Activated CD8-positive, alpha-beta memory T cell treated with anti-CD3 and anti-CD28 coated beads for 24 hours (primary cell): Measurements from ENCODE around the gene PRKCZ.
"Not testable (repeated sequence)": the region's sequence is repeated elsewhere in the genome, so short reads cannot be mapped to it uniquely, and the experiment has no call there.

Experiments used
- DNase-seq: peaks from one replicate; pipeline ENCODE4 v3.0.0-alpha.2; 2020

Gene PRKCZ

DNA sequence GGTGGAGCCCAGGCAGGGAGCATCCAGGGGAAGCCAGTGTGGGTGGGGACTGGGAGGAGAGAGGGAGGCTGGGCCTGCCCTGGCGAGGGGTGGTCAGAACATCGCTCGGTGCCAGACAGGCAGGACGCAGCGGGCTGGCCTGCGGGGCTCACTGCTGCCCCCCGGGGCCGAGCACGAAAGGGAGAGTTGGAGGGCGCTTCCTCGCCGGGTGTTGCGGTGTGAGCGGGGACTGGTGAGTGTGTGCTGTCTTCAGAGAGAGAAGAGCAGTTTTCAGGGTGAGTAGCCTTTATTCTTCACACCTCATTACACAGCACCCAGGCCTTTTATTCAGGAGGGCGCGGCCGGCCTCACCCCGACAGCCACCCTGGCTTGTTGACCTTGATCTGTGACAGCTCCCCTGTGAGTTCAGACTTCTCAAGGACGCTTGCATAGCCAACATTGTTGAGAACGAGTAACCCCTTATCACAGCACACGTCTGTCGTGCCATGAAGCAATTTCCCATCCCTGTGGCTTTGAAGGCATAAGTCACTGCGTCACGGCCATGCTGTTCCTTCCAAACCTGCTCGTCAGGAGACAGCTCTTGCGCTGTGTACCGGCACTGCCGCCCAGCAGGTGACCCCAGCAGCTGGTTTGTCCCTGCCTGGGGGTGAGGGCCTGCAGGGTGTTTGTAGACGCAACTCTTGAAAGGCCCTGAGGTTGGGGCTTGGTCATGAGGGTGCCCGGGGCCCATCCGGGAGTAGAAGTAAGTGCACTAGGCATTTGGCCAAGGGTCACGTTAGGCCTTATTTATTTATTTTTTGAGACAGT lies 54.6 kb downstream of the PRKCZ start:
- no peak for DNase-seq

DNA sequence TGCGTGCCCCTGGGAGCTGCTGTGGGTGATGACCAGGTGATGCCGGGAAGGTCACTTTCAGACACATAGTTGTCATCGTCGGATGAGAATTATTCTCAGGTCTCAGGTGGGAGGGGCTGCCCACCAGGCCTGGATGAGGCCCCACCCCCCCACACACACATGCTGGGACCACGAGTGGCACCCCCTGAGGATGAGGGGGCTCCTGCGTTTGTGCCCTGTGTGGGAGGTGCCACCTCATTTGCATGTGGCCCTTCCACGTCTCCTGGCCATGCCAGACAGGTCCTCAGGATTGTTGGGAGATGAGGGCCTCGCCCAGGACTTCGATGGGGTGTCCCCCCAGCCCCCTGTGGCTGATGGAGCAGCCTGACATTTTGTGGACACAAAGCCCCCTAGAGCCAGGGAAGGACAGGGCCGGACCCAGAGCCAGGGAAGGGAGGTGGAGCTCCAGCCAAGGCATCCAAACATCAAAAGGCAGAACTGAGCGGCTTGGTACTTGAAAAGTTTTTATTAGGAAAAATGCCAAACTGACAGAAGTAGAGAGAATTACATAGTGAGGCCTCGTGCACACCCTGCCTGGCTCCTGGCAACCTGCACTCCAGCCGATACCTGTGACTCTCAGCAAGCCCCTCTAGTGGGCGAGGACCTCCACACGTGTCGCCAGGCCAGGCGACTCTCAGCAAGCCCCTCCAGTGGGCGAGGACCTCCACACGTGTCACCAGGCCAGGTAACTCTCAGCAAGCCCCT lies 55.7 kb downstream of the PRKCZ start:
- DNase-seq, result no peak

DNA sequence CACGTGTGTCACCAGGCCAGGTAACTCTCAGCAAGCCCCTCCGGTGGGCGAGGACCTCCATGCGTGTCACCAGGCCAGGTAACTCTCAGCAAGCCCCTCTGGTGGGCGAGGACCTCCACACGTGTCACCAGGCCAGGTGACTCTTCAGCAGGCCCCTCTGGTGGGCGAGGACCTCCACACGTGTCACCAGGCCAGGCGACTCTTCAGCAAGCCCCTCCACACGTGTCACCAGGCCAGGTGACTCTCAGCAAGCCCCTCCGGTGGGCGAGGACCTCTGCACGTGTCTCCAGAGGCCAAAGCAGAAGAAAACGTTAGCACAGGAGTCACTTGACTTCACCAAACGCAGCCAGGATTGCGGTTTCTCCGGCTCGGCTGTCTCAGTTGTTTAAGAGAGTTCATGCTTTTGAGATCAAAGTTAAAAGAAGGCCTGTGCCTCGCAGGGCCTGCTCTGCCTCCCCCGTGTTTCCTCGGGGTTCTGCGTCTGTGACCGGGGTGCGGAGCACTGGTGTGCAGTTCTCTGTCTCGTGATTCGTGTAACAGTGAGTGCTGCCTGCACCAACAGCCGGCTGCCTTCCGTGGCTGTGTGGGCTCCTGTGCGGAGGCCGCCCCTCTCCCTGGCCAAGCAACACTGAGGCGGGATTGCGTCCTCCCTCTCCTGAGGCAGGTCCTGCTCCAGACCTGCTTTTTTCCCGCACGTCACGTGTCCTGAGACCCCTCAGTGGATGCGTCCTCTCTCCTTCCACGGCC lies 56.6 kb downstream of the PRKCZ start:
- DNase-seq, result no peak

DNA sequence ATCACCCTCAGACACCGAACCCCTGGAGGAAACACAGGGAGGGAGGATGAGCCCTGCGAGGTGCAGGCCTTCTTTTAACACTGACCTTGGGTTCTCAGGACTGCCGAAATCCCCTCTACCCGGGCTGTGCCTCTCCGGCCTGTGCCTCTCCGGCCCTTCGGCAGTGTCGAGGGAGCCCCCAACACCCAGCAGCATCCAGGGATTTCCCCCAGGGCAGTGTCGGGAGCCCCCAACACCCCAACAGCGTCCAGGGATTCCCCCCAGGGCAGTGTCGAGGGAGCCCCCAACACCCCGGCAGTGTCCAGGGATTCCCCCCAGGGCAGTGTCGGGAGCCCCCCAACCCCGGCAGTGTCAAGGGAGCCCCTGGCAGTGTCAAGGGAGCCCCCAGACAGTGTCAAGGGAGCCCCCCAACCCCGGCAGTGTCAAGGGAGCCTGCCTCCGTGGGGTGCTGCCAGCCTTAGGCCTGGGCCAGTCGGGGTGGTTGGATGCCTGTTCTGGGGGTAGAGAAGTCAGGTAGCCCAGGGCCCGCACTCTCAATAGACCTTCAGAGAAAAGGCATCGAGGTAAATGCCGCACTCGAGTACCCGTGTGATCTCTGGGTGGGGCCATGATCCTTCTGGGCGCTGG lies 57.5 kb downstream of the PRKCZ start:
- no peak for DNase-seq

DNA sequence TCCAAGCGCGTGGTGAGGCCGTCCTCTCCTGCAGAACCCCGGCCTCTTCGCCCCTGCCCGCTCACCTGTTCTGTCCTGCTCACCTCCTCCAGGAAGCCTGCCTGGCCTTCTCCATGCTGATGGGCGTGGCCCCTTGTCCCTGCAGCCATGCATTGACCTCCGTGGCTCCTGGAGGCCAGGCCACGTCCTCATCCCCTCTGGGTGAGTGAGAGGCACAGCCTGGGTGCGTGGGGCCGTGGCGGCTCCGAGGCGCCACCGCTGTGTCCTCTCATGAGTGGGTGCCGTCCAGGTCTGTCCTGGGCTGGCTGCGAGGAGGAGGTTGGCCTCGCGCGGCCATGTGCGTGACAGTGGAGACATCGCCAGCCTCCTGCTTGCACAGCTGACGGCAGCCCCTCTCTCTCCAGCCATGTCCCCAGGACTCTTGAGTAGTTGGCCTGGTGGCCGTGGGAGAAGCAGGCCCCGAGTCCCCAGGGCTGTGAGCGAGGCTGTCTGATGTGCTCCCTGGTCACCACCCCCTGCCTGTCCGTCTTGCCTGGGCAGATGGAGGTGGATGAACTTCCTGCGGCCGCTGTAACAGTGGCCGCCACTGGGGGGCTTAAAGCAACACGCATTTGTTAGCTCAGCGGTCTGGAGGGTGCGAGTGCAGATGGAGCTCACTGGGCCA lies 58.1 kb downstream of the PRKCZ start:
- DNase-seq, result no peak

DNA sequence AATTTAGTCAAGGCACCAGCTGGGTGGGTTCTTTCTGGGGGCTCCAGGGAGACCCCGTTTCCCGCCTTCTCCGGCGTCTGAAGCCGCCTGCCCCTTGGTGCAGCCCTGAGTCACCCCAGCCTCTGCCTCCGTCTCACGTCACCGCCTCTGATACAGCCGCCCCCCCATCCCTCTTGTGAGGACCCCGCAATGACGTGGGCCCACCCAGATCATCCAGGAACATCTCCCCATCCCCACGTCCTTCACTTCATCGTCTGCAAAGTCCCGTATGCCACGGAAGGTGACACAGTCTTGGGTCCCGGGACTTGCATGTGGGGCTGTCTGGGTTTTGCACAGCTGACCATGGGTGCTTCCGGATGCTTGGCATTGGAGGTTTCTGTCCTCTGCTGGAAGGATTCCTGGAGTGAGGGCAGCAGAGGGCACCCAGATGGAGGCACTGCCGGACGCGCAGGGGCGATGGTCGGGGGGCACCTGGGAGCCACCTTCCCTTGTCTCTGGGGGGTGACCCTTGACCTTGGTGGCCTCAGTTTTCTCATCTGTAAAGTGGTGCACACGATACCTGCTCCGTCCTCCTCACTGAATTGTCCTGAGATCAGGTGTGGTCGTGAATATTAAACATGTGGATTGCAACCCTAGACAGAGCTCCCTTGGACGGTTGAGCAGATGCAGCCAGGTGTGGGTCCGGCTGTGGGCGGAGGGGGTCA lies 58.8 kb downstream of the PRKCZ start:
- no peak for DNase-seq

DNA sequence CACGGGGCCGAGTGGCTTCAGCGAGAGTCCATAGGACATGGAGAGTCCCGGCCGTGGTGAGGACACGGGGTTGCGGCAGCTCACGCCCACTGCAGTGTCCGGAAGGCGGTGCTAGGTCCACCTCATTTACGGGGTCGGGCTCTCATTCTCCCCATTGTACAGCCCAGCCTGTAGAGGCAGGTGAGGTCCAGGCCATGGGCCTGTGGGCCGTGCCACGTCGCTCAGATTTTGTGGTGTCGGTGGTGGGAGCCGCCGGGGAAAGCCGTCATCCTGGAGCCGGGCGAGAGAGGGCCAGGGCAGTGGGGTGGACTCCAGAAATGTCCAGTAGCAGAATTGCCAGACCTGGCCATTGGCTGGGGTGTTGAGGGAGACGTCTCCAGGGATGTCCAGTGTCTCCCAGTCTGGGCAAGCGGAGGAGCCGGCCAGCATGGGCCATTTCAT lies 59.4 kb downstream of the PRKCZ start:
- DNase-seq, result no peak

DNA sequence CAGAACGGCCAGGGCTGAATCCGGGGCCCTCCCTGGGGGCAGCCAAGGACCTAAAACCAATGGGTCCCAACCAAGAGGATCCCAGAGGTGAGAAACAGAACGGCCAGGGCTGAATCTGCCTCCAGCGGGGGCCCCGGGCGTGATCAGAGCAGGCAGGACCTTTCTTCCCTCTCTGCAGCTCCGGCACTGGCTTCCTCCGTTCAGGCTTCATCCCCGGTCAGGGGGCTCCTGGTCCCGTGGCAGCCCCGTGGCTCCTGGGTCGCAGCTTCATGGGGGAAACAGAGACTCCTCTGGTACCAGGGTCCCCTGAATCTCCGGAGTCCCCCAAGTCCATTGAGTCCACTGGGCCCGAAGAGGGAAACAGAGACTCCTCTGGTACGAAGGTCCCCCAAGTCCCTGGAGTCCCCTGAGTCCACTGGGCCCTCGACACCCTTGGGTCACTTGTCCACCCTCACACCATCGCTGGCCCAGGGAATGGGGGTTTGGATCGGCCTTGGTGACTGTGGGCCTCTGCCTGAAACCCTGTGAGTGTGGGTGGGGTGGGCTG lies 60.1 kb downstream of the PRKCZ start:
- no peak for DNase-seq

DNA sequence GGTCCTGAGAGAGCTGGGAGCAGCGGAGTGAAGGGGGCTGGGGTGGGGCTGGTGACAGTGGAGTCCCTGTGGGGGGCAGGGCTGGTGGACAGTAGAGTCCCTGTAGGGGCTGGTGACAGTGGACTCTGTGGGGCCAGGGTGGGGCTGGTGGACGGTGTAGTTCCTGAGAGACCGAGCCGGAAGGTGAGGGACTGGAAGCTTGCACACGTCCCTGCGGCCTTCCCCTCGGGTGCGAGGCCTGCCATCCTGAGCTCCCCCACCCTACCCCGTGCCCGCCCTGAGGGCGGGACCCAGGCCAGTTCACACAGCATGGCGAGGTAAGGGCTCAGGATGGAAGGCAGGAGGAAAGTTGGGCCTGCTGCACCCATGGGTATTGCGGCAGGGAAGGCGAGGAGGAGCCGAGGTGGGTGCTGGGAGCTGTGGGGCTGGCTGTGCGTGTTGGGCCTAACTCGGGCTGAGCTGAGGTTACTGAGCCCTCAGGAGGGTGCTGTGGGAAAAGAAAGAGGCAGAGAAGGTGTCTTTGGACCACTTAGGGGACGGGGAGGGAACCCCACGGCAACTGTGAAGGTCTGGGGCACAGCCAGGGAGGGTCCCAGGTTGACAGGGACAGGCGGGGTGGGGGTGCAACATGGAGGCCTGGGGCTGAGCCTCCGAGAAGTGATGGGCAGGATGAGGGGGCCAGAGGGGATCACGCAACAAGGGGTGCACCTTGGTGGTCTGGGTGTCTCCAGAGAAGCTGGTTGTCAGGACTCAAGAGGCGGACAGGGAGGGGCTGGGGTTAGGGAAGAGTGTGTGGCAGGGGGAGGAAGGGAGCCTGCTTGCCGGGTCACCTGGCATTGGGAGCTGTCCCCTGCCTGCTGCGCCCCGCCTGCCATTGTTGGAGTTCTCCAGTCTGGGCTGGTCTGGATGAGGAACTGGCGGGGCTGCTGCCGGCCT lies 60.8 kb downstream of the PRKCZ start:
- no peak for DNase-seq

DNA sequence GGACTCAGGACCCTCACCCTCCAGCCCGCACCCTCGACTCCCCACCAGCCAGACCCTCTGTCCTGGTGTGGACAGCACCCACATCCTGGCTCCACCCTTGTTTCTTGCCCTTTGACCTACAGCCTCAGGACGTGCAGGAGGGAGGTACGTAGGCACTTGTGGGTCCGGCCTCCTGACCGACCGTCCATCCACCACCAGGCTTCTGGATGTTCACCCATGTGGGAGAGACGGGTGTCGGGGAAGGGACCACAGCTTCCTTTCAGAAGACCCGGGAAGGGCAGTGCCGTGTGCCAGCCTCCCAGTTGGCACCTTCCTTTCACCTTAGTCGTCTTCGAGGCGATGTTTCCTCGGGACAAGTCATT lies 61.4 kb downstream of the PRKCZ start:
- no peak for DNase-seq

DNA sequence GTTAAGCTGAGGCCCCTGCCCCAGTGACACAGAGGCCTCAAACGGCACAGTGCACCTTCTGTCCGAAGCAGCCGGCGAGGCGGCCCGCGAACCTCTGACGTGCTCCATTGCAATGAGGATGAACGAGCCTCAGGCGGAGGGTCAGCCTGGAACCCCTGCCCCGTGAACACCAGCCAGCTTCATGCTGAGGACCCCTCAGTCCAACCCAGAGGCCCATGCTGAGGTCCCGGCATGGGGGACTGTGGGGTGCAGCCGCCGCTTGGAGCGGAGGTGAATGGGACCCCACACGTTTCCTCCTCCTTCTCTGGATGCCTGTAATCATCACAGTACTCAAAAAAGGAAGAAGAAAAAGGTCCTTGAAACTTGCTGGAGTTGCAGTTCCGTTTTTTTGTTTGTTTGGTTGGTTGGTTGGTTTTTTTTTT lies 62.1 kb downstream of the PRKCZ start:
- no peak for DNase-seq

DNA sequence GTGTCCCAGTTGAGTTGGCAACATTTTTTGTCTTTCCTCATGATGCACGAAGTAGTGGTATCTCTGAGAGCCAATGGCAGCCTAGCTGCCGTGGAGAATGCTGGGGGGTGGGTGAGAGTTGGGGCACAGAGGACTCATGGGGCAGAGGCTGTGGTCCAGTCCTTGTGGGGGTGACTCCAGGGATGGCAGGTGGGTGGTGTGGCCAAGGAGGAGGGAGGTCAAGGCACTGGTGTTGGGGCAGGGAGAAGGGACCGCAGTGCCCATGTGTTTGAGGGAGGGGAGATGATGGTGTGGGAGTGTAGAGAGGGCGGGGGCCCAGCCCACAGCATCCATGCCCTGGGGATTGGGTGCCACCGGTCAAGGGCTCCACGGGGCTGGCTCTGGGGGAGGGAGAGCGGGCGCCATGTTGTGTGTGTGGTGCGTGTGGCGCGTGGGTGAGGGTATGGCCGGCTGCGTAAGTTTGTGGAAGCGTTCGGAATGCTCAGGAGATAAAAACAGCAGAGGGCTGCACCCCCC lies 63.5 kb downstream of the PRKCZ start:
- DNase-seq, result no peak

DNA sequence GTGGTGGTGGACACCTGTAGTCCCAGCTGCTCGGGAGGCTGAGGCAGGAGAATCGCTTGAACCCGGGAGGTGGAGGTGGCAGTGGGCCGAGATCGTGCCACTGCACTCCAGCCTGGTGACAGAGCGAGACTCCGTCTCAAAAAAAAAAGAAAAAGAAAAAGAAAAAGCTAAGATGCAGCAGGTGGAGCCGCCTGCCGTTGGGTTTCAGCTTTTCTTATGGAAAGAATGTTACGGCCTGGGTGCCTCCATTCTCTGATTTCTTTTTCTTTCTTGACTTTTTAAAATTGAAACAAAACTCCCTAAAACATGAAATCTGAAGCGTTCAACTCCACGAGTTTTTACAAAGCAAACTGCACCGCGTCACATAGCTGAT lies 64.4 kb downstream of the PRKCZ start:
- DNase-seq, result not testable (repeated sequence)

DNA sequence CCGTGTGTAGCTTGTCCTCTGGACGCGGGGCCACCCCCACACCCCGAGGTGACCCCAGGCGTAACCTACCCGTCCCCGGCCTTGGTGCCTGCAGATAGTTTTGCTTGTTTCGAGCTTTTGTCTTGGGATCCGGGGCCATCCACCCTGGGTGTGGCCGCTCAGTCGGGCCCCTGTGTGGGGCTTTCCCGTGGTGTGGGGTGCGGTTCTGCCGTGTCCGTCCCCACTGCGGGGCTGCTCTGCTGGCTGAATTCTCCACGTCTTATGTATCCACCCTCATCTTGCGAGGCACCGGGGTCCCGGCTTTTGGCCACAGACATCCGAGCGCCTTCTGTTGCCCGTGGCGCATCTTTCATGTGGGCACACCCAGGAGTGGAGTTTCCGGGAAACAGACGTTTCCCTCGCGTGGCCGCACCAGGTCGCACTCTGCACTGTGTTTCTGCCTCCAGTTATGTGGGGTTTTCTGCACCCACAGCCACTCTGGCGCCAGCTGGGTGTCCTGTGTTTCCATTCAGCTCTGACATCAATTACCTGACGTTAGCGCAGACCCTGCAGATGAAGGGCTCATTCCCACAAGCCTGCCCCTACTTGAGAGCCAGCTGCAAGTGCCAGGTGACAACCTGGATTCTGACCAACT lies 64.9 kb downstream of the PRKCZ start:
- DNase-seq, result no peak

DNA sequence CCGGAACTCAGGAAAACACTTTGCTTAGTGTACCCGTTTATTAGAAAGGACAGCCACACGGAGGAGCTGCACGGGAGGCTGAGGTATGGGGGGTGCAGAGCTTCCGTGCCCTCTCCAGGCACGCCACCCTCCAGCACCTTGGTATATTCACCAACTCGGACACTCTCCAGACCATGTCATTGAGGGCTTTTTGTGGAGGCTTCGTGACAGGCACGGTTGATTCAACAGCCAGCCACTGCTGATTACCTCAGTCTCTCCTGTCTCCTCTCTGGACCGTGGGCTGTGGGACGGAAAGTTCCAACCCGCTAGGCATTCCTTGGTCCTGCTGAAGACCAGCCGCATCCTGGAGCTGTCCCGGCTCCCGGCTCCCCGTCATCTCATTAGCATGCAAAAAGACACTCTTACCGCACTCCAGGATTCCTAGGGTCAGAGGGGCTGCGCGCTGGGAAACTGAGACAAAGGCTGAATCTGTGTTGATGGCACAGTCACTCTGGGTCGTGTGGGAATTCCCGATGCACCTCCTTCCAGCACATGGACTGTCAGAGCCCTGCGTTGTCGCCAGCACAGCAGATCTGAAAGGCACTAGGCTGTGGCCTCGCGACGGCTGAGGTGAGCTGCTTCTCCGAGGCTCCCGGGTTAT lies 65.6 kb downstream of the PRKCZ start:
- DNase-seq, result no peak

DNA sequence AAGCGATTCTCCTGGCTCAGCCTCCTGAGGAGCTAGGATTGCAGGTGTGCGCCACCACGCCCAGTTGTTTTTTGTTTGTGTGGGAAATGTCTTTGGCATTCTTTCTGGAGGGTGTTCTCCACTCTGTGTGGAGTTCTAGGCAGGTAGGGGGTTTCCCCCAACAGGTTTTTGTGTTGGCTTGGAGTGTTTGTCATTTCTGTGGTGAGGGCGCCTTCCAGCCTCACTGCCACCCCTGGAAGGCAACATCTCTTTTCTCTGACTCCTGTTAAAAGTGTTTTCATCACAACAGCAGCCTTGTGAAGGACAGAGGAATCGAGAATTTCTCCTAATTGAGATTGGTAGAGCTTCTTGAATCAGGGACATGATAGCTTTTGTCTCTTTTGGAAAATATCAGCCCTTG lies 69.7 kb downstream of the PRKCZ start:
- DNase-seq, result no peak

DNA sequence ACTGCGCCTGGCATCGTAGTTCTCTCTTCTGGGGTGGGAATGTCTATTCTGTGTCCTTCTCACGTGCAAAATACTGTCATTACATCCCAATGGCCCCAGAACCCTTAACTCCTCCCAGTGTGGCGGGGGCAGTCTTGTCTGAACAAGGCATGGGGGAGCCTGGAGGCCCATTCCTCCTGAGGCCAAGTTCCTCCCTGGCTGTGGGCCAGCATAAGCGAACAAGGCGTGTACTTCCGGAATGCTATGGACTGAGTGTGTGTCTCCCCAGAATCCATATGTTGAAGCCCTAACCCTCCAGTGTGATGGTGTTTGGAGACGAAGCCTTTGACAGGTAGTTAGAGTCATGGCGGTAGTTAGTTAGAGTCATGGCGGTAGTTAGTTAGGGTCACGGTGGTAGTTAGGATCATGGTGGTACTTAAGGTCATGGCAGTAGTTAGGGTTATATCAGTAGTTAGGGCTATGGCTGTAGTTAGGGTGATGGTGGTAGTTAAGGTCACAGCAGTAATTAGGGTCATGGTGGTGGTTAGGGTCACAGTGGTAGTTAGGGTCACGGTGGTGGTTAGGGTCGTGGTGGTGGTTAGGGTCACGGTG lies 71.0 kb downstream of the PRKCZ start:
- no peak for DNase-seq

DNA sequence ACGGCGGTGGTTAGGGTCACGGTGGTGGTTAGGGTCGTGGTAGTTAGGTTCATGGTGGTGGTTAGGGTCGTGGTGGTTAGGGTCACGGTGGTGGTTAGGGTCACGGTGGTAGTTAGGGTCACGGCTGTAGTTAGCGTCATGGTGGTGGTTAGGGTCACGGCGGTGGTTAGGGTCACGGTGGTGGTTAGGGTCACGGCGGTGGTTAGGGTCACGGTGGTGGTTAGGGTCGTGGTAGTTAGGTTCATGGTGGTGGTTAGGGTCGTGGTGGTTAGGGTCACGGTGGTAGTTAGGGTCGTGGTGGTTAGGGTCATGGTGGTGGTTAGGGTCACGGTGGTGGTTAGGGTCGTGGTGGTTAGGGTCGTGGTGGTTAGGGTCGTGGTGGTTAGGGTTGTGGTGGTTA lies 71.6 kb downstream of the PRKCZ start:
- DNase-seq, result not testable (repeated sequence)
